Activated naive CD4-positive, alpha-beta T cell treated with anti-CD3 and anti-CD28 coated beads for 36 hours (primary cell): ENCODE measurements around the gene TRPV2. TPM values are rescaled to one million over a fixed set of nuclear protein-coding genes. Genes with fewer than 3 reads are reported as not detected.

ENCODE experiments used
- CTCF ChIA-PET: fragments of 350-600 bp; sonication (Branson Sonifier 250); formaldehyde crosslinking; loops from one replicate; lab custom pipeline; 2021; ENCODE audit warnings: antibody characterized with exemption; lab: Charles Lee
- DNase-seq: peaks from one replicate; pipeline ENCODE4 v3.0.0-alpha.2; 2020
- H3K27ac Mint-ChIP-seq: one replicate; pipeline ENCODE4 v1.8.0; 2021; ENCODE audit warnings: mild to moderate bottlenecking, mixed read lengths
- H3K27me3 Mint-ChIP-seq: one replicate; pipeline ENCODE4 v1.8.0; 2021; ENCODE audit warnings: low read depth, mixed read lengths
- H3K36me3 Mint-ChIP-seq: one replicate; pipeline ENCODE4 v1.8.0; 2021; ENCODE audit warnings: low read depth, mixed read lengths
- H3K4me1 Mint-ChIP-seq: one replicate; pipeline ENCODE4 v1.8.0; 2021; ENCODE audit warnings: low read depth, mixed read lengths
- H3K4me3 Mint-ChIP-seq: one replicate; pipeline ENCODE4 v1.8.0; 2021; ENCODE audit warnings: mild to moderate bottlenecking, moderate library complexity, mixed read lengths
- H3K9me3 Mint-ChIP-seq: one replicate; pipeline ENCODE4 v1.8.0; 2021; ENCODE audit warnings: mixed read lengths
- intact Hi-C: fragments of 100-400 bp; cut with micrococcal nuclease; formaldehyde crosslinking; loops from one replicate; pipeline ENCODE4 v1.15.1; 2023
- total RNA-seq, 2 experiments: library from RNA; stranded (reverse); gene quantifications; one replicate each; pipeline ENCODE4 v1.2.3, GENCODE V29; 2021

Gene TRPV2
- total RNA-seq, 2 experiments from 2014 or later, result 23.7 to 24.8 TPM

DNA sequence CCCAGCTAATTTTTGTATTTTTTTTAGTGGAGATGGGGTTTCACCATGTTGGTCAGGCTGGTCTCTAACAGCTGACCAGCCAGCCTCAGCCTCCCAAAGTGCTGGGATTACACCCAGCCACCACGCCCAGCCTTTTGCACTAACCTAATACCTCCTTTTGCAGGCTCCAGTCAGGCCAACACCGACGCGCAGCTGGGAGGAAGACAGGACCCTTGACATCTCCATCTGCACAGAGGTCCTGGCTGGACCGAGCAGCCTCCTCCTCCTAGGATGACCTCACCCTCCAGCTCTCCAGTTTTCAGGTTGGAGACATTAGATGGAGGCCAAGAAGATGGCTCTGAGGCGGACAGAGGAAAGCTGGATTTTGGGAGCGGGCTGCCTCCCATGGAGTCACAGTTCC, 2.0 kb downstream of the TRPV2 start:
- peaks cover 17% of the 10 kb centered on the region for H3K36me3 Mint-ChIP-seq
- no peak for DNase-seq
- H3K4me3 Mint-ChIP-seq, result no peak overlapping the region
- no peaks in the 10 kb centered on the region for H3K9me3 Mint-ChIP-seq
- peak overlapping the region; percentile 100 for H3K27ac Mint-ChIP-seq
- intact Hi-C loops, result loop anchor here (2.0 to 5.0 kb wide), 3 partner anchors 201 to 459 kb away; partner anchors contain the start of gene PIGL
- no peaks in the 10 kb centered on the region for H3K27me3 Mint-ChIP-seq
- CTCF ChIA-PET, result interaction anchor here (0.7 to 5.5 kb wide), 5 partner anchors 10 to 191 kb away, joined by 3 to 46 read pairs (median 5); no protein-coding TSS in a partner anchor
- peaks cover 48% of the 10 kb centered on the region for H3K4me1 Mint-ChIP-seq

DNA sequence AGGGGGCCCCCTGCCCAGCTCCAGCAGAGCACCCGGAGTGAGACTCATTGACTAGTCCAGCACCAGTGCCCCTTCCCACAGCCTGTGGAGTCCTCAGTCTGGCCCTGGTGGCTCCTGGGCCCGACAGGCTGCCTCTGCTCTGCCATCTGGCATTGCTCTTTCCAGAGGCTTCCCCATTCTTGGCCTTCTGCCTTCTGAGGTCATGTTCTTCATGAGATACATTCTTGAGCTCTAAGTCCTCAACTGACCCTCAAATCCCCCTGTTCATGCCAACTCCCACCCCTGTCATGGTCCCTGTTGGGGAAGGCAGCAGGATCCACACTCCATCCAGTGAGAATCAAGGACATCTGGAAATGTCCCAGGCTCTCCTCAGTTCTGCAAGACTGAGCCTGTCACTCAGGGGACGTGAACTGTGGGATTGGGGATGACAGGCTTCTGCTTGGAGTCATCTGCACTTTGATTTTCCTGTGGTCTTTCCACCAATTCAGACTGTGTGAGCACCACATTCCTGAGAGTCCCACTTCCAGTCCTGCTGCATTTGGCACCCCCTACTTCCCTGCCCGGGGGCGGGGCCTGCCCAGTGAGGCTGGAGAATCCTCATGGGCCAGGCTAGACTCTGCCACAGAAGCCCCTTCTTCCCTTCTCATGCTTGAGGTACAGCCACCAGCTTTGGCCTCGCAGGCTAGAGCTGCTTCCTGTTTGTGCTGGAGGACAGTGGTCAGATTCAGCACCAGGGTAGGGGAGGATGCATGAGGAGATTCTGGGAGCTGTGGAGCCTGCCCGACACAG, 2.7 kb downstream of the TRPV2 start:
- Mint-ChIP-seq H3K4me1 (peaks cover 48% of the 10 kb centered on the region), H3K27me3 (no peaks in the 10 kb centered on the region), H3K27ac (peak overlapping the region; percentile 100), H3K4me3 (peak overlapping the region; percentile 1), H3K9me3 (no peaks in the 10 kb centered on the region), H3K36me3 (peaks cover 20% of the 10 kb centered on the region)
- intact Hi-C loops, result loop anchor here (2.0 to 5.0 kb wide), 3 partner anchors 201 to 459 kb away; partner anchors contain the start of gene PIGL
- DNase-seq, result no peak
- CTCF ChIA-PET, result interaction anchor here (1.0 to 5.5 kb wide), 5 partner anchors 9 to 54 kb away, joined by 3 to 46 read pairs (median 6); no protein-coding TSS in a partner anchor

DNA sequence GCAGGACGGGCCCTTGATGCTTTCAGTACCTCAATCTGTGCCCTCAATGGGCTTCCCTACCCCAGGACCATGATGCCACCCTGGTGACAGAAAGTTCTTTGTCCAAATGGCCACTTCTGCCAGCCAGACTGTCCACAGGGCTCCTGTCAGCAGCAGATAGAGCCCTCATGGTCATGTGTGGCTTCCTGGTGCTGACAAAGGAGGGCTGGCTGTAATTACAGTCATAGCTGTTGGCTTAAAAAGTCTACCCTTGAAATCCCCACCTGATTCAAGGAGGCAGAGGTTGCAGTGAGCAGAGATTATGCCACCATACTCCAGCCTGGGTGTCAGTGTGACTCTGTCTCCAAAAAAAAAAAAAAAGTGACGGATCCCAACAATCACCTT, 3.3 kb downstream of the TRPV2 start:
- Mint-ChIP-seq H3K9me3 (no peaks in the 10 kb centered on the region), H3K4me1 (peaks cover 48% of the 10 kb centered on the region), H3K4me3 (peak overlapping the region; percentile 60), H3K27ac (peak overlapping the region; percentile 100), H3K27me3 (no peaks in the 10 kb centered on the region), H3K36me3 (peaks cover 20% of the 10 kb centered on the region)
- CTCF ChIA-PET, result interaction anchor here (0.6 to 5.5 kb wide), 6 partner anchors 9 to 103 kb away, joined by 3 to 46 read pairs (median 4); no protein-coding TSS in a partner anchor
- intact Hi-C loops, result loop anchor here (1.0 to 5.0 kb wide), 4 partner anchors 20 to 391 kb away; no protein-coding TSS in a partner anchor
- DNase-seq, result peak; percentile 66

DNA sequence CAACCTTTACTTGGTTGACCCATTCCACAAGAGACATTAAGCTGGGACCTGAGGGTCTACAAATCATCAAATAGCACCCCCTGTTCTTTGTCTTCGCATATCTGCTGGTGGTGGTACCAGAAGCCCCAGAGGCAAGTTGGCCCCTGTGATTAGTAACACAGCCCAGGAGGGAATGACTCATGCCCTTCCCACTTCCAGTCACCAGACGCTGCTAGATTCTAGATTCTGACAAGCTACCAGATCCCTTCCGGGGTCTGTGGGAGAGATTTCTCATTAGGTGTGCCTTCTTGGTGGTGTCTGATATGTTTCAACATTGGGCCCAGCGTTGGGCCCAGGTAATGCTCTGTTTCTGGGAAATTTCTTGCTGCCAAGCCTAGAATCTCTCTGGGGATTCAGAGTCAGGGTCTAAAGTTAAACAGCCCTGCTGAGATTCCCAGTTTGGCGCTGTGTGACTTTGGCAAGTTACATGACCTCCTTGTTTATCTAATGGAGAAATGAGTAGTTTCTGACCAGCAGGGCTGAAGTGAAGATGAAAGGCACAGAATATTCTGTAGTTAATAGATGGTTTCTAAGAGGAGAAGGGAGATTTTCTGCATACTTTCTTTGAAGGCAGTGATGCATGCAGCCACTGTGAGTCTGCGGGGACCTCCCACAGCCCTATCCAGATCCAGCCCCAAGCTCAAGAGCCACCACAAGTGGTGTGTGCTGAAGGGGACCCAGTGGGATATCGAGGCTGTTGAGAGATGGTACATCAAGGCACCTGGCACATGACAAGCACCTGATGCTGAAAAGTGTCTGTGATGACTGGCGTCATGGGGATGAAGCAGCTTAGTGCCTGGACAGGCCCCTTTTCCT, 3.9 kb downstream of the TRPV2 start:
- CTCF ChIA-PET, result interaction anchor here (0.6 to 5.5 kb wide), 8 partner anchors 10 to 102 kb away, joined by 3 to 46 read pairs (median 4); no protein-coding TSS in a partner anchor
- Mint-ChIP-seq H3K9me3 (no peaks in the 10 kb centered on the region), H3K4me1 (peaks cover 46% of the 10 kb centered on the region), H3K36me3 (peaks cover 20% of the 10 kb centered on the region), H3K27ac (peak overlapping the region; percentile 100), H3K27me3 (no peaks in the 10 kb centered on the region), H3K4me3 (peak overlapping the region; percentile 60)
- DNase-seq, result peak; percentile 89
- intact Hi-C loops, result loop anchor here (1.0 to 5.0 kb wide), 4 partner anchors 19 to 392 kb away; no protein-coding TSS in a partner anchor

DNA sequence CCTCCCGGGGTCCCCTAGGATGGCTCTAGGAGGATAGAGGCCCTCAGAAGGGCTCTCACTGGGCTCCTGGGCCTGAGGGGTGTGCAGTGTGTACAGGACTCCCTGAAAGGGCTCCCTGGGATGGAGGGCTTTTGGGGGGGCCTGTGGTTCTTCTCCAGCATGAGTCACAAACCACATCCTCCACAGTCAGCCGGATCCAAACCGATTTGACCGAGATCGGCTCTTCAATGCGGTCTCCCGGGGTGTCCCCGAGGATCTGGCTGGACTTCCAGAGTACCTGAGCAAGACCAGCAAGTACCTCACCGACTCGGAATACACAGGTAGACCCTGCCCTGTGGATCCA, 4.5 kb downstream of the TRPV2 start:
- intact Hi-C loops, result loop anchor here (1.0 to 5.0 kb wide), 4 partner anchors 18 to 393 kb away; no protein-coding TSS in a partner anchor
- Mint-ChIP-seq H3K9me3 (no peaks in the 10 kb centered on the region), H3K4me1 (peaks cover 42% of the 10 kb centered on the region), H3K27me3 (no peaks in the 10 kb centered on the region), H3K4me3 (peak overlapping the region; percentile 60), H3K27ac (peak overlapping the region; percentile 100), H3K36me3 (peaks cover 20% of the 10 kb centered on the region)
- CTCF ChIA-PET, result interaction anchor here (0.7 to 5.5 kb wide), 6 partner anchors 9 to 56 kb away, joined by 3 to 46 read pairs (median 4); no protein-coding TSS in a partner anchor
- peak; percentile 71 for DNase-seq

DNA sequence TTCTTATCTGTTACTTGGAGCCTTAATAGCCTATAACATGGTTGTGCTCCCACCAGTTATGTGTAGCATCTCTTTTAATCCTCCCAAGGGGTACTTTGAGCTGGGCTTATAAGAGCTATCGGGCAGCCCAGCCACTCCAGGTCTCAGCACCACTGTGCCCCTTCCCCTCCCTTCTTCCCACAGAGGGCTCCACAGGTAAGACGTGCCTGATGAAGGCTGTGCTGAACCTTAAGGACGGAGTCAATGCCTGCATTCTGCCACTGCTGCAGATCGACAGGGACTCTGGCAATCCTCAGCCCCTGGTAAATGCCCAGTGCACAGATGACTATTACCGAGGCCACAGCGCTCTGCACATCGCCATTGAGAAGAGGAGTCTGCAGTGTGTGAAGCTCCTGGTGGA, 7.0 kb downstream of the TRPV2 start:
- CTCF ChIA-PET, result no interaction called here
- no peaks in the 10 kb centered on the region for H3K9me3 Mint-ChIP-seq
- H3K27me3 Mint-ChIP-seq, result no peaks in the 10 kb centered on the region
- peaks cover 33% of the 10 kb centered on the region for H3K4me1 Mint-ChIP-seq
- intact Hi-C loops, result no loop called here
- no peak overlapping the region for H3K4me3 Mint-ChIP-seq
- DNase-seq, result no peak
- peak overlapping the region; percentile 30 for H3K27ac Mint-ChIP-seq
- peaks cover 16% of the 10 kb centered on the region for H3K36me3 Mint-ChIP-seq

DNA sequence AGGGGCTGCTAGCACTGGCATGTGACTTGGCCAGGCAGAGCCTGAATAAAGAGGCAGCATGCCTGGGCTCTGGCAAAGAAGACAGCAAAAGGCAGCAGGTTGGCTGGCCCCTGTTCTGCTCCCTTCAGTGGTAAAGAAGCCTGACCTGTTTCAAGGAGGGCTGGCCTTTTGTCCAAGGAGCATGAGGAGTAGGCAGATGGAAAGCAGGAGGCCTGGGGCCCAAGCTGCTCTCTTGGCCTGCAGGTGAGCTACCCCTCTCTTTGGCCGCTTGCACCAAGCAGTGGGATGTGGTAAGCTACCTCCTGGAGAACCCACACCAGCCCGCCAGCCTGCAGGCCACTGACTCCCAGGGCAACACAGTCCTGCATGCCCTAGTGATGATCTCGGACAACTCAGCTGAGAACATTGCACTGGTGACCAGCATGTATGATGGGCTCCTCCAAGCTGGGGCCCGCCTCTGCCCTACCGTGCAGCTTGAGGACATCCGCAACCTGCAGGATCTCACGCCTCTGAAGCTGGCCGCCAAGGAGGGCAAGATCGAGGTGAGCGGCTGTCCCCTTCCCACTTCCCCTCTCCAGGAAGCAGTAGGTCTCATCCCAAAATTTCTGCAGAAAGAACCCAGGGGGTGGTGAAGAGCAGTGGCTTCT, 8.0 kb downstream of the TRPV2 start:
- H3K36me3 Mint-ChIP-seq, result peaks cover 11% of the 10 kb centered on the region
- intact Hi-C loops, result no loop called here
- H3K4me1 Mint-ChIP-seq, result peaks cover 26% of the 10 kb centered on the region
- H3K27me3 Mint-ChIP-seq, result no peaks in the 10 kb centered on the region
- no peaks in the 10 kb centered on the region for H3K9me3 Mint-ChIP-seq
- no peak overlapping the region for H3K4me3 Mint-ChIP-seq
- no peak for DNase-seq
- CTCF ChIA-PET, result interaction anchor here (0.8 to 1.0 kb wide), 2 partner anchors 8 to 15 kb away, joined by 3 read pairs; no protein-coding TSS in a partner anchor
- H3K27ac Mint-ChIP-seq, result no peak overlapping the region

DNA sequence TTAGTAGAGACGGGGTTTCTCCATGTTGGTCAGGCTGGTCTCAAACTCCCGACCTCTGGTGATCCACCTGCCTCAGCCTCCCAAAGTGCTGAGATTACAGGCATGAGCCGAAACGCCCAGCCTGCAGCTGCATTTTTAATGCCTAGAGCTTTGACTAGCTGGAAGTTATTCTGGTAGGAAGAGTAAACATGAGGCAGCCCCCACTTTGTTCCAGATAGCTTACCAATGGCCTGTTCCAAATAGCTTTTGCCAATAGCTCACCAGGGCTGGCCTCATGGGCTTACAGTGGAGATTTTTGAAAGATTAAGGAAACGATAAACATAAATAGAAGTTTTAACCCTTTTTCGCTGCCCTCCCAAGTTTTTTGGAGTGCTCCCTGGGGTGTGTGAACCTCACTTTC, 9.8 kb downstream of the TRPV2 start:
- DNase-seq, result no peak
- Mint-ChIP-seq H3K4me1 (peaks cover 8% of the 10 kb centered on the region), H3K4me3 (no peak overlapping the region), H3K9me3 (no peaks in the 10 kb centered on the region), H3K27me3 (no peaks in the 10 kb centered on the region), H3K27ac (no peak overlapping the region), H3K36me3 (peaks cover 12% of the 10 kb centered on the region)
- CTCF ChIA-PET, result interaction anchor here (0.7 kb wide), 1 partner anchor 62 kb away, joined by 3 read pairs; no protein-coding TSS in a partner anchor
- intact Hi-C loops, result no loop called here

DNA sequence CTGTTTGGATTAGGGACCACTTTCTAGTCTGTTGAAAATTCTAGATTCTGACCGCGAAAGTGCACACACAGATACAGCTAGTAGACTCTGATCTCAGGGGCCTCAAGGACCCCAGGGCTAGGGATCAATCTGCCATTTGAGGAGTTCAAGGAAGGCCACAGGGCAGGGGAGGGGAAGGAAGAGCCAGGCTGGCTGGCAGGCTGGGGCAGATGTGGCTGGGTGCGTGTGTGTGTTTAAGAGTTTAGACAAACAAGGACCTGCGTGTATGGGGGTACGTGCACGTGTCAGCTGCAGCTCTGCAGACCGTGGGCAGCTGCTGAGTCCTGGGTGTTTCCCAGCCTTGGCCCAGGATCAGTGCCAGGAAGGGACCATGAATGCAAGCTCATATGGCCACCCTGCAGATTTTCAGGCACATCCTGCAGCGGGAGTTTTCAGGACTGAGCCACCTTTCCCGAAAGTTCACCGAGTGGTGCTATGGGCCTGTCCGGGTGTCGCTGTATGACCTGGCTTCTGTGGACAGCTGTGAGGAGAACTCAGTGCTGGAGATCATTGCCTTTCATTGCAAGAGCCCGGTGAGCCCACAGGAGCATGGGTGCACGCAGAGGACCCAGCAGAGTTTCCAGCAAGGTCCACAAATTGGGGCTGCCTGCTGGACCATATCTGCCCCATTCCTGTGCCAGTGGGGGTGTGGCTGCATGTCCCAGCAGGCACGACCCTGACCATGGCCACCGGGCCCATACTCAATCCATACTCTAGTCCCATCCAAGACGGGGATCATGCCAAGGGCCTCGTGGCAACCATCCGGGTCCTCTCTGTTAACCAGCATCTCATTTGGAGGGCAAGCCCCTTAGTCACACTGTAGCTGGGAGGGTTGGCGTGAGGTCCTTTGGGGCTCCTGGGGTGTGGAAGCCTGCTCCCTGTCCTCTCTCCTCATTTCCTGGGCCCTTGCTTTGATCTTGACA, 10.6 kb downstream of the TRPV2 start:
- CTCF ChIA-PET, result interaction anchor here (0.7 kb wide), 1 partner anchor 63 kb away, joined by 3 read pairs; no protein-coding TSS in a partner anchor
- H3K36me3 Mint-ChIP-seq, result peaks cover 8% of the 10 kb centered on the region

DNA sequence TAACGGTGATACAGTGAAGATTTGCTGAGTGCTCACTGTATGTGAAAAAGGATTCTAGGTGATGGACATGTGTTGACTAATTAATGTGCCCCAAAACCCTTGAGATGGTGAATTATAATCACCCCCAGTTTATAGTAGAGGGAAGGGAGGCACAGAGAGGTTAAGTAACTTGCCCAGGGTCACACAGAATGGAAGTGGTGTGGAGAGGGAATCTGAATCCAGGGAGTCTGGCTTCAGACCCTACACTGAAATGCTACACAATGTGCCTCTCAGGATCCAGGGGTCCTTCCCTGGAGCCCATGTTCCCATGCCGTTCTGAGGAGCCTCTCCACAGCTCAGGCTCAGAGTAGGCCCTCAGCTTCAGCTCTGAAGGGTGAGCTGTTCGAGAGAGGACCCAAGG, 11.6 kb downstream of the TRPV2 start:
- peaks cover 8% of the 10 kb centered on the region for H3K36me3 Mint-ChIP-seq
- H3K27ac Mint-ChIP-seq, result no peak overlapping the region

More for the DNA sequence above, 10.6 kb downstream of the TRPV2 start:
- DNase-seq, result no peak
- no peaks in the 10 kb centered on the region for H3K9me3 Mint-ChIP-seq
- peaks cover 2% of the 10 kb centered on the region for H3K4me1 Mint-ChIP-seq
- no peak overlapping the region for H3K27ac Mint-ChIP-seq
- no peaks in the 10 kb centered on the region for H3K27me3 Mint-ChIP-seq
- intact Hi-C loops, result no loop called here
- H3K4me3 Mint-ChIP-seq, result no peak overlapping the region

More for the DNA sequence above, 11.6 kb downstream of the TRPV2 start:
- H3K9me3 Mint-ChIP-seq, result no peaks in the 10 kb centered on the region
- no peak for DNase-seq
- peaks cover 2% of the 10 kb centered on the region for H3K4me1 Mint-ChIP-seq
- CTCF ChIA-PET, result interaction anchor here (1.1 to 3.8 kb wide), 5 partner anchors 9 to 95 kb away, joined by 3 to 17 read pairs (median 8); partner anchors contain the start of gene TRPV2
- intact Hi-C loops, result no loop called here
- H3K27me3 Mint-ChIP-seq, result no peaks in the 10 kb centered on the region
- H3K4me3 Mint-ChIP-seq, result no peak overlapping the region
